Keratinocyte (primary cell): Measurements from ENCODE around the gene GPC1.

Experiments used
- CTCF ChIP-seq, 3 experiments: IDR thresholded peaks in 1 of 3; conservative IDR thresholded peaks in 1 of 3; optimal IDR thresholded peaks in 1 of 3; 2 replicates in 2 of 3; 3 replicates in 1 of 3; pipeline versions ENCODE3 to v1.5.1; 2011; ENCODE audit warnings: low read length in 3 of 3, mild to moderate bottlenecking in 3 of 3, moderate library complexity in 2 of 3, control low read depth in 1 of 3, inconsistent platforms in 1 of 3; ENCODE audit not compliant: insufficient read depth in 2 of 3; ENCODE audit errors: extremely low read depth in 1 of 3
- EZH2 ChIP-seq: IDR thresholded peaks from one replicate; pipeline ENCODE4 v1.6.1; 2012; ENCODE audit warnings: inconsistent platforms, mild to moderate bottlenecking, low read length, moderate library complexity

- TF ChIP-seq CTCF (optimal IDR thresholded peaks at IDR 0.05 in 1 of 3, IDR thresholded peaks at IDR 0.05 in 1 of 3, conservative IDR thresholded peaks at IDR 0.05 in 1 of 3; ENCODE audit: extremely low read depth in 1 of 3, insufficient read depth in 2 of 3, low read length in 3 of 3) (no peak), EZH2 (no peak)
Observed at GRCh38 chr2:240464514-240465241, 29.2 kb downstream of the GPC1 start.
